Neural crest cell (in vitro differentiated cells): ENCODE data around the gene ASAP2. TPM values are rescaled to one million over a fixed set of nuclear protein-coding genes. Genes with fewer than 3 reads are reported as not detected.
"Not testable (repeated sequence)": the region's sequence is repeated elsewhere in the genome, so short reads cannot be mapped to it uniquely, and the experiment has no call there.

Experiments used
- DNase-seq: peaks from one replicate; pipeline ENCODE4 v3.0.0; 2021; ENCODE audit warnings: low read depth, mixed read lengths, low spot score
- H3K27ac Mint-ChIP-seq: one replicate; pipeline ENCODE4 v1.8.0; 2021; ENCODE audit warnings: mild to moderate bottlenecking, mixed read lengths; ENCODE audit not compliant: unreplicated experiment
- H3K27me3 Mint-ChIP-seq: 2 replicates; pipeline ENCODE4 v1.8.0; 2021; ENCODE audit warnings: low read depth, mild to moderate bottlenecking, mixed read lengths
- H3K36me3 Mint-ChIP-seq: 2 replicates; pipeline ENCODE4 v1.8.0; 2021; ENCODE audit warnings: low read depth, mild to moderate bottlenecking, mixed read lengths
- H3K4me1 Mint-ChIP-seq: 2 replicates; pipeline ENCODE4 v1.8.0; 2021; ENCODE audit warnings: mixed read lengths
- H3K4me3 Mint-ChIP-seq: one replicate; pipeline ENCODE4 v1.8.0; 2021; ENCODE audit warnings: mild to moderate bottlenecking, mixed read lengths
- H3K9me3 Mint-ChIP-seq: 2 replicates; pipeline ENCODE4 v1.8.0; 2021; ENCODE audit warnings: mixed read lengths
- total RNA-seq: library from RNA; stranded (reverse); gene quantifications from 2 replicates; pipeline ENCODE4 v1.2.1, GENCODE V29; 2021
- TF ChIP-seq, protein P1 (sequence below): fragments of 200-600 bp; sonication (generic); conservative IDR thresholded peaks from 2 replicates; pipeline ENCODE4 v1.5.0; 2021; ENCODE audit warnings: antibody characterized with exemption, mild to moderate bottlenecking

The ASAP2 gene
- total RNA-seq, 1 donor from 2014 or later = 48.6 TPM

DNA sequence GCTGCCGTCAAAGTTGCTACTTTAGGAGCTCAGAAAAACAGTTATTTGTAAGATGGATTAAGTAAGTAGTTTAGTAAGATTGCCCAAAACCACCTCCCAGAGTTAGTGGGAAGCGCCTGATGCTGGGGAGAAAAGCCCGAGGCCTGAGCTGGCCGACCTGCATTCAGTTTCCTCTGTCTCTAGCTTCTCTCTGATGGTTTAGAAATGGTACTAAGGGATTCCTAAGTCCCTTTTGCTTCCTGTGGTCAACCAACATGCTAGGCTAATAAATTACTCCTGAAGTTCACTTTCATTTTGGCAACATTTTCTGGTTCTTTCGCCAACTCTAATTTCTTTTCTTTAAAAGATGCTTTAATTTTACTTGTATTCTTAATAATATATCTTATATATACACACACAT, 60.1 kb downstream of the ASAP2 start:
- Mint-ChIP-seq H3K27ac (no peak overlapping the region), H3K4me1 (peaks cover 58% of the 10 kb centered on the region), H3K27me3 (no peaks in the 10 kb centered on the region), H3K36me3 (peaks cover 5% of the 10 kb centered on the region), H3K9me3 (peaks cover 5% of the 10 kb centered on the region), H3K4me3 (no peak overlapping the region)
- no peak for DNase-seq
- TF ChIP-seq, protein P1, sequence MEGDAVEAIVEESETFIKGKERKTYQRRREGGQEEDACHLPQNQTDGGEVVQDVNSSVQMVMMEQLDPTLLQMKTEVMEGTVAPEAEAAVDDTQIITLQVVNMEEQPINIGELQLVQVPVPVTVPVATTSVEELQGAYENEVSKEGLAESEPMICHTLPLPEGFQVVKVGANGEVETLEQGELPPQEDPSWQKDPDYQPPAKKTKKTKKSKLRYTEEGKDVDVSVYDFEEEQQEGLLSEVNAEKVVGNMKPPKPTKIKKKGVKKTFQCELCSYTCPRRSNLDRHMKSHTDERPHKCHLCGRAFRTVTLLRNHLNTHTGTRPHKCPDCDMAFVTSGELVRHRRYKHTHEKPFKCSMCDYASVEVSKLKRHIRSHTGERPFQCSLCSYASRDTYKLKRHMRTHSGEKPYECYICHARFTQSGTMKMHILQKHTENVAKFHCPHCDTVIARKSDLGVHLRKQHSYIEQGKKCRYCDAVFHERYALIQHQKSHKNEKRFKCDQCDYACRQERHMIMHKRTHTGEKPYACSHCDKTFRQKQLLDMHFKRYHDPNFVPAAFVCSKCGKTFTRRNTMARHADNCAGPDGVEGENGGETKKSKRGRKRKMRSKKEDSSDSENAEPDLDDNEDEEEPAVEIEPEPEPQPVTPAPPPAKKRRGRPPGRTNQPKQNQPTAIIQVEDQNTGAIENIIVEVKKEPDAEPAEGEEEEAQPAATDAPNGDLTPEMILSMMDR = no peak

DNA sequence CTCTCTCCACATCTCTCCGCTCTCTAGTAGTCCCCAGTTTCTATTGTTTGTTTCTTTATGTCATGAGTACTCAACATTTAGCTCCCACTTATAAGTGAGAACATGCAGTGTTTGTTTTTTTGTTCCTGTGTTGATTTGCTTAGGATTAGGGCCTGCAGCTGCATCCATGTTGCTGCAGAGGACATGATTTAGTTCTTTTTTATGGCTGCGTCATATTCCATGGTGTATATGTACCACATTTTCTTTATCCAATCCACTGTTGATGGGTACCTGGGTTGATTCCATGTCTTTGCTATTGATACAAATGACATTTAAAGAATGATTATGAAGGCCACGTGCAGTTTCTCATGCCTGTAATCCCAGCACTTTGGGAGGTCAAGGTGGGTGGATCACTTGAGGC, 60.7 kb downstream of the ASAP2 start:
- not testable (repeated sequence) for H3K27me3 Mint-ChIP-seq, H3K27ac Mint-ChIP-seq, H3K4me3 Mint-ChIP-seq, DNase-seq
- peaks cover 11% of the 10 kb centered on the region for H3K36me3 Mint-ChIP-seq
- peaks cover 10% of the 10 kb centered on the region for H3K9me3 Mint-ChIP-seq
- peaks cover 58% of the 10 kb centered on the region for H3K4me1 Mint-ChIP-seq

DNA sequence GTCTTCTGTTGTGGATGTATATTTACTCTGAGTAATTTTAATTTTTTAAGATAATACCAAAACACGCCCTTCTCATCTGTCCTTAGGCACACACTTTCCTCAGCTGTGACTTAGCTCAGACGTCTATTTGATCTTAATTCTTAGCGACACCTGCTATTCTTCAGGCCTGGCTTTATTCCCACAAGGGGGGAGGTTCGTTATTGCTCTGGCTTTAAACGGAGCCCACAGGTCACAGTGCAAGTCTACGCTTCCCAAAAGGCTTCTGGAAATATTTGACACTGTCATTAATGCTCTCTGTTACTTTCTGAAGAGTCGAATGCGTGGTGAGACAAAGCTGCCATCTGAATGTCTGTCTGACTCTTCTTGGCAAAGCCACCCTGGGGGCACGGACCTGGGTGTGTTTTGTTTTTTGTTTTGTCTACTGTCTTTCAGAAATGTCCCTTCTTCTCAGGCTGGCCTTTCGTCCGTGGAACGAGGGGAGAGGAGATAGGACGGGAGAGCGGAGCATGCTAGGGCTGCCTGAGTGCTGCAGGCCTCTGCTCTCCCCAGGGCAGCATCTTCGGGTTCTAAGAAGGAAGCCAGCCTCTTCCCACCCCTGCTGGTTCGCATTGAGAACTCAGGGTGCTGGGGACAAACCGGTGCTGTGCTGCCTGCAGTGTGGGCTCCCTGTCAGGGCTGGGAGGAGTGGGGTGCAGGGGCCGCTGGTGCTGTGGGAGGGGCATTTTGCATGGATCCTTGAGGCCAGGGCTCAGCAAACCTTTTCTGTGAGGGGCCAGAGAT, 61.9 kb downstream of the ASAP2 start:
- peaks cover 20% of the 10 kb centered on the region for H3K36me3 Mint-ChIP-seq
- peaks cover 55% of the 10 kb centered on the region for H3K4me1 Mint-ChIP-seq
- no peaks in the 10 kb centered on the region for H3K27me3 Mint-ChIP-seq
- no peak overlapping the region for H3K27ac Mint-ChIP-seq
- H3K9me3 Mint-ChIP-seq = peaks cover 17% of the 10 kb centered on the region
- DNase-seq = no peak
- TF ChIP-seq, protein P1 = no peak
- no peak overlapping the region for H3K4me3 Mint-ChIP-seq

DNA sequence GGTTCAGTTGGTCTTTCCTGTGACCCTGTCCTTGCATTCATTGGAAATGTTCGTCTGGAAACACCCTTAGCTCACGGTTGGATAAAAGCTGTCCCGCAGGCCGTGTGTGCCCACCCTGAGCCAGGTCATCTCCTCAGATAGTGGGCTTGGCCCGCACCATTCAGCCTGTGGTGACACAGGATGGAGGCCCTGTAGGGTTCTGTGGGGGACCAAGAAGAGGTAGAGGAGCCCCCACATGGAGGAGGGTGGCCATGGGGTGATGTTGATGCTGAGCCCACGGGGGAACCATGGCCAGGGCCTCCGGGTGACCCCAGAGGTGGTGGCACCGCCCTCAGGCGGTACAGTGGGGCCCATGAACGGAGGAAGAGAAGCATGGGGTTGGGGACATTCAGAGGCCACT, 62.7 kb downstream of the ASAP2 start:
- H3K4me1 Mint-ChIP-seq = peaks cover 56% of the 10 kb centered on the region
- H3K4me3 Mint-ChIP-seq = no peak overlapping the region
- no peaks in the 10 kb centered on the region for H3K27me3 Mint-ChIP-seq
- peaks cover 17% of the 10 kb centered on the region for H3K9me3 Mint-ChIP-seq
- no peak for DNase-seq
- TF ChIP-seq, protein P1 = no peak
- no peak overlapping the region for H3K27ac Mint-ChIP-seq
- H3K36me3 Mint-ChIP-seq = peaks cover 20% of the 10 kb centered on the region

DNA sequence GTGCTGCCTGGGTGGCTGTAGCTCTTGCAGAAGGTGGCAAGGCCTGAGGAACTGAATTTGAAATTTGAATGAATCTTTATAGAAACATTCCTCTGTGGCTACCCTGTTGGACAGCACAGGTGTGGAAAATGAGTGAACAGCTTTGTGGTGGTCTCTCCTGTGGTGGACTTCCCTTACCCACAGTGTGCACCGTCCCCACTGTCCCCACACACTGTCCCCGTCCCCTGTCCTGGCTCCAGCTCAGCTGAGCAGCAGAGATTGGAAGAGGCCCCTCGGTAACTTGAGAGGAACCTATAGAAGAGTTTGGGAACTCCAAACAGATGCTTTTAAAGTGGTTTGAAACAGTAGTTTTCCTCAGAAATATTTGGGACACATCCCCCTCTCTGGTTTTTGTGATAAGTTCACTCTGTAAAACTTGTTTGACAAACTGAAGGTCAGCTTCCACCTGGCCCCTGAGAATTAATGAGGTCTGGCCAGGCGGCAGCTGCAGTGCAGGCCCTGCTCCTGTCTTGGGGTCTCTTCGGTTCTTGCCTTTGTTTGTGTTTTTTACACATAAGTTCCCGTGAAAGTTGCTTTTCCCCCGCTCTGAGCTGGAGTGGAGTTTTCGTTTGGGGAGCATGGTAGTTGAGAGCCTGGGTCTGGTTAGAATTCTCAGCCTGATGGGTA, 63.2 kb downstream of the ASAP2 start:
- DNase-seq = no peak
- Mint-ChIP-seq H3K4me3 (no peak overlapping the region), H3K4me1 (peaks cover 56% of the 10 kb centered on the region), H3K27me3 (no peaks in the 10 kb centered on the region), H3K9me3 (peaks cover 17% of the 10 kb centered on the region), H3K36me3 (peaks cover 20% of the 10 kb centered on the region), H3K27ac (peak overlapping the region; percentile 20)
- TF ChIP-seq, protein P1 = no peak

DNA sequence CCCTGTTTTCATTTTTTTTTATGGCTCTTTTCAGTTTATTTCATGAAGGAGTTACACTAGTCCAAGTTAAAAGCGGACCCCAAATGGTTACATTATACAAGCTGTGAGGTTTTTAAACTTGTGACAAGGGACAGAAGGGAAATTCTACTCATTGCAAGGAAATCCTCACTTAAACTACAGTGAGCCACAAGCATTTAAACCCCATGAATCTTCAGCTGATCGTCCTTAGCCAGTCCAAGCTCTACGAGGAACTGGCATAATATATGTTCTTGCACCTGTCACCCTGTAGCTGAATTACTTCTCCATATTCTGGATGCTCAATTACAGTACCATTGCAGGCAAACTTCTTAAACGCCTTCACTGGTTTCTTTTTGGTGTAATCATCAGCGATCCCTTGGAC, 64.5 kb downstream of the ASAP2 start:
- Mint-ChIP-seq H3K9me3 (peaks cover 17% of the 10 kb centered on the region), H3K4me3 (no peak overlapping the region), H3K36me3 (peaks cover 20% of the 10 kb centered on the region), H3K27me3 (no peaks in the 10 kb centered on the region), H3K4me1 (peaks cover 67% of the 10 kb centered on the region), H3K27ac (no peak overlapping the region)
- DNase-seq = no peak
- TF ChIP-seq, protein P1 = no peak
